GM19372 (cell line): ENCODE results near the gene CAVIN2.

Experiments
- ATAC-seq: cut with Tn5 transposase; IDR thresholded peaks from one replicate; pipeline ENCODE4 v1.9.1; 2021; ENCODE audit warnings: mild to moderate bottlenecking, low read depth, moderate library complexity; ENCODE audit not compliant: unreplicated experiment

Gene CAVIN2, protein sequence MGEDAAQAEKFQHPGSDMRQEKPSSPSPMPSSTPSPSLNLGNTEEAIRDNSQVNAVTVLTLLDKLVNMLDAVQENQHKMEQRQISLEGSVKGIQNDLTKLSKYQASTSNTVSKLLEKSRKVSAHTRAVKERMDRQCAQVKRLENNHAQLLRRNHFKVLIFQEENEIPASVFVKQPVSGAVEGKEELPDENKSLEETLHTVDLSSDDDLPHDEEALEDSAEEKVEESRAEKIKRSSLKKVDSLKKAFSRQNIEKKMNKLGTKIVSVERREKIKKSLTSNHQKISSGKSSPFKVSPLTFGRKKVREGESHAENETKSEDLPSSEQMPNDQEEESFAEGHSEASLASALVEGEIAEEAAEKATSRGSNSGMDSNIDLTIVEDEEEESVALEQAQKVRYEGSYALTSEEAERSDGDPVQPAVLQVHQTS

GRCh38 chr2:191846515-191847476 is at the start of gene CAVIN2:
Gene CAVIN2 (minus strand): TSS chr2:191847088. CDS start chr2:191846925, 163 bp downstream.
- ATAC-seq = no peak

DNA sequence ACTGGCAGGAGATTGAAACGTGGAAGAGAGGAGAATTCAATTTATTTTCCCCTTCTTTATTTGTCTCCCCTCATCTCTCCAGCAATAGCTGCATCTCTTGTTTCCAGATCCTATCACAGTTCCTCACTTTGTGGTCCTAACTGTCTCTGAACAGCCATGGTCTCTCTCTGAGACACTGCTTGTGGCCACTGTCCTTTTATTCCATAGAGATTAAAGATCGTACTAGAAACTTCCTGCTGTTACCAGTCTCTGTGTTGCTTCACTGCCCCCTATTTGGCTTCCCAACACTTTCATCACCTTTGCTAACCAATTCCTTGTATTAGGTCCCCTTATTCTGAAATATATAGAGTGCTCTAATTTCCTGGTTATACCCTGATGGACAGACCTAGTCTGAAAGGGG is 48.9 kb upstream of the CAVIN2 start:
- ATAC-seq = no peak

DNA sequence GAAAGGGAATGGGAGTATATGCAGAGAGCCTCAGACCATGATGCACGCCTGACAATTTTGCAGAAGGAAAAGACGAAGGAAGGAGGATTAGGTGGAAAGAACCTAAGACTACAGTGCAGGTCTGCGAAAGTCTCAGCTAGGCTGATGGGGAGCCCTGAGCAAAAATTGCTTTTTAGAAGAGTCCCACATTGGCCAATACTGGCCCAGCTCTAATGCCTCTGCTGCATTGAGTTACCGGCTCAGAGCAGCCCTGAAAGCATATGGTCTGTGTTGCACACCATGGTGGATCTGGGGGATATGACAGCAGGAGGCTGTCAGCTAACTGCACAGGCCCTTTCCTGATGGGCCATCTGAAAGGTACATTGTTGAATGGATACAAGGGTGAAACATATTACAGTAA is 48.3 kb upstream of the CAVIN2 start:
- ATAC-seq = no peak

DNA sequence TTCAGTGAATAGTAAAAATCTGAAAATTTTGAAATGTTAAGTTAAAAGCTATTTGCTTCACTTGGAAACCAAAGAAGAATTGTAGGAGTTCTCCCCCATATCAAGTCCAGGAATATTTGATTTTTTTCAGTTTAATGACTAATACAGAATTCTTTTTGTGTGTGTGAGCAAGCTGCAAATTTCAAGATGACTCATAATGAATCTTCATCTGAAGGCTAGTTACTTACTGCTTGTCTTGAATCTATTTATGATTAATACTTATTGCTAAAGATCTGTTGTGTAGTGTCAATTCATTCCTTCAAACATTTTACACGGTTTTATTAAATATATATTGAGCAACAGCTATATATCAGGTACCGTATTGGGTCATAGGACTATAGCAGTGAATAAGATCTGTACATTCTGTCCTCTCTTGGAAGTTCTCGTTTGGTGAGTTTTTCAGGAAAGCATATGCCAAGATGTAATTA is 47.8 kb upstream of the CAVIN2 start:
- no peak for ATAC-seq

- no peak for ATAC-seq
Measured at GRCh38 chr2:191892391-191892790, 45.5 kb upstream of the CAVIN2 start.

DNA sequence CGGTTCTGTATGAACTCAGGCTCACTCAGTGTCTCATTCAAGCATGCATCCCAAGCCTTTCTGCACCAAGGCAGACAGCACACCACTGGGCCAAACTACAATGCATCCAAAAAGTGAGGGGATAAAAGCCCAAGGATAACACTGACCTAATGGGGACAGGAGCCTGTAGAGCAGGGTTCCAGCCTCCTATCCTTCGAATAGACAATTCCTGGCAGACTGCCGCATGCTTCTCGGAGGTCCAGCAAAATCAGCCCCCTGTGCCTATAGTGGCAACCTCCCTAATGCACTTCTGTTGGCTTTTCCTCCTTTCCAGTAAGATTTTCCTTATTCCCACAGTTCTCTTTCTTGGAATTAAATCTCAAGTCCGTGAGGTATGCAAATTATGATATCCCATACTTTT is 44.8 kb upstream of the CAVIN2 start:
- no peak for ATAC-seq

- no peak for ATAC-seq
Measured at GRCh38 chr2:191889931-191890330, 43.0 kb upstream of the CAVIN2 start.

DNA sequence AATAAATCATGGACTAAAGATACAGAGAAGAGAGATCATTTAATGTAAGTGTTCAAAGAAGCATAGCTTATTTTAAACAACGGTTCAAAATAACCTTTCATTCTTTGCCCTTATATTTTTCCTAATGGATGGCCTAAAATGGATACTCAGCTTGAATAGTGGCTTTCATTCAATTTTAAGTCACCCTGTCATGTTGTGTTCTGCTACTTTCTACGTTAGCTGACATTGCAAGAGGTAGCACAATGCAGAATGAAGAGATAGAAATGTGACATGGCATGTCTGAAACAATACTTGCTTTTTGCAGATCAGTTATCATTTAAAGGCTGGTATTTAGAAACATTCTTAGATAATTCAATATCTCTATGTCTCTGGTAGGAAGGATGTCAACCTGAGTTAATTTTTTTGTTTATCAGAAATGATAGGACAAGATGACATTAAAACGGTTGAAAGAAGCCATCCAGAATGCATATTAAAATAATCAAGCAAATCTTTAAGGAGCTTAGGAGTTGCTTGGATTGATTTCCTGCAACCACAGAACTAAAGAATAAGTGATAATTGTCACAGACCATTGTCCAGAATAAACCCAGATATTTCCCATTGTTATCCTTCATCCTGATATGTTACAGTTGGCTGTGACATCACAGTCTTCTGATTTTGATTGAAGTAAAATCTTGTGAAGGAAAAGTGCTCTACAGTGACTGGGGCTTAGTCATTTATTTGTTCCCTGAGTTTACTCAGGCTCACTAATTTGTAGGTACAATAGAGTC is 41.7 kb upstream of the CAVIN2 start:
- ATAC-seq = no peak

- ATAC-seq = no peak
Measured at GRCh38 chr2:191885650-191886049, 38.8 kb upstream of the CAVIN2 start.

GRCh38 chr2:191885098-191885497 is 38.2 kb upstream of the CAVIN2 start:
- no peak for ATAC-seq

DNA sequence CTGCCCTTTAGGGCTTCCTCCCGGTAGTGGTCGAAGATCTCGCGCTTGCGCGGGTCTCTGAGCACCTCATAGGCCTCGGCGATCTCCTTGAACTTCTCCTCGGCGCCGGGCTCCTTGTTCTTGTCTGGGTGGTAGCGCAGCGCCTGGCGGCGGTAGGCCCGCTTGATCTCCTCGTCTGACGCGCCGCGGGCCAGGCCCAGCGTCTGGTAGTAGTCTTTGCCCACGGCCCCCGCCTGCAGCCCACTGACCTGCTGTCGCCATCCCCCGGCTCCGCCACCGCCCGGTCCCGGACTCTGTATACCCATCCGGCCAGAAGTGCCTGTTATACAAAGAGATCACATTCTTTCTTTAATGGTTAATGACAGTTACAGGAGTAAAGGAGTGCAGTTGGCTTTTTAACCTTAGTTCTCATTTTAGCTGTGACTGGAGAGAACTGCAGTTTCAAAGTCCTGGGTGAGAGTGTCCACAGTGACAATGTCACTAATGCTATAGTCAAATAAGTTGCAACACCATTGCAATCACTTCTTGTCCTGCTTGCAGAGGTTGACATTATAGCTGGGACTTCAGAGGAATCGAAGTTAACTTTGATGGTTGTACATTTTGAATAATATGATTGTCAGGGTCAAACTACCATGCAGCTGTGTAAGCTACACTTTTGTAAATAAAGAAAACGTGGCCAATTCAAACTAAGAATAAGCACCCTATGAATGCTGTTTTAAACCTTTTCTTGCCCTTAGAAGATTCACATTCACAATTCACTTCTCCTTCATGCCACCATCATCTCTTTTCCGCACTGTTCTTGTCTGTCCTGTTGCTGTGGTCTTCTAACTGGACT is 35.3 kb upstream of the CAVIN2 start:
- no peak for ATAC-seq

DNA sequence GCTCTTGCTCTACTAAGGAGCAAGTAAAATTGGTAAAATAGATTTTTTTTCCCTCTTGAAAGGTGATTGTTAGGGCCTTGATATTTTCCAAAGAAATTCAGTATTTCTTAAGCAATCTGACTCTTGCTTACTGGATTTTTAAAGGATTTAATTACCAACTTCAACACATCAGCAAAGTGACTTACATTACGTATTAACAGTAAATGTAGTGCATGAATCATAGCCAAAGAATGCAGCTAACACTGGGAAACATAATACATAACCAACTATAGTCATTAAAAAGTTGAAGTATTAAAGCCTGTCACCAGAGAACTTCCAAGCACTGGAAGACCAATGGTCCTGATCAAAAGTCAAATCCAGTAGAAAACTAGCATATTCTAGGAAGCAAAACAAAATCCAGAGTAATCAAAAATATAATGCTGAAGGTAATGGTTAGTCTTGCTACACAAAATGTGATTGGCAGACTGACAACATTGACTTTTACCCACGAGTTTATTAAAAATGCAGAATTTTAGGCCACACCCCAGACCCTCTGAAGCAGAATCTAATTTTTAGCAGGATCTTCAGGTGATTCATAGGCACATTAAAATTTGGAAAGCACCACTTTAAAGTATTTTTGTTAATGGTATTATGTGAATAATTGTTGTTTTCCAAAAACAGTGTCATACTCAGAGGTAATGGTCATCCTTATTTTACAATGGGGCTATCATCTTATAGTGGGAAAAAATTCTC is 31.8 kb upstream of the CAVIN2 start:
- no peak for ATAC-seq

- no peak for ATAC-seq
Measured at GRCh38 chr2:191877875-191878274, 31.0 kb upstream of the CAVIN2 start.

GRCh38 chr2:191875859-191876258 is 29.0 kb upstream of the CAVIN2 start:
- ATAC-seq = no peak

GRCh38 chr2:191870744-191871143 is 23.9 kb upstream of the CAVIN2 start:
- ATAC-seq = no peak

- no peak for ATAC-seq
Measured at GRCh38 chr2:191869781-191870180, 22.9 kb upstream of the CAVIN2 start.

- no peak for ATAC-seq
Measured at GRCh38 chr2:191869178-191869577, 22.3 kb upstream of the CAVIN2 start.

DNA sequence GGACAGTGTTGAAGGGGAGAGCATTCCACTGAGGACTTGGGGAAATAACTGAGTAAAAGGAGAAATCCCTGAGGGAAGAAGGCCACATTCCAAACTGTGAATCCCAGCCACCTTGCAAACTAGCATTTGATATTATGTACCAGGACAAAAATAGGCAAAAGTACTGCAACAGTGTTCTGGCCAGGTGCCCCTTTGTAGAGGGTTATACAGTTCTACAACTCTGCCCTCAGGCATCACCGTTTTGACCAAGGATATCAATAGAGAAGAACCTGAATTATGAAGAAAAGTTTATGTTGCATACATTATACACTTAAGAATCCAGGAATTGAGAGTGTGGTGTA is 20.6 kb upstream of the CAVIN2 start:
- ATAC-seq = no peak
